ENCODE measurements around the gene FAM53B. TPM values are rescaled to one million over a fixed set of nuclear protein-coding genes. Genes with fewer than 3 reads are reported as not detected.

Gene FAM53B
- total and polyA plus RNA-seq, 12 donors: 11.6 to 42.9 (median 29.1) TPM

- Histone ChIP-seq H3K27ac (peak overlapping the region in 8 of 10 donors; percentile 2 to 62 (median 49)), H3K27me3 (no peaks in the 10 kb centered on the region), H3K4me3 (no peak overlapping the region), H3K4me1 (peaks cover 24 to 100% (median 90%) of the 10 kb centered on the region in 9 donors), H3K9me3 (no peaks in the 10 kb centered on the region), H3K36me3 (no peaks in the 10 kb centered on the region)
- DNase-seq (no peak), ATAC-seq (no peak)
- 43 to 44% methylated on average over 10 of the region's 10 CpGs for WGBS, 2 donors
- TF ChIP-seq CTCF (IDR thresholded peaks at IDR 0.05): peak in 2 of 9 donors; percentile 2 to 21
- intact Hi-C loops (cut with DNase I): no loop called here
Observed at GRCh38 chr10:124713679-124714255, 30.4 kb downstream of the FAM53B start.

- Histone ChIP-seq H3K4me1 (peaks cover 28 to 100% (median 90%) of the 10 kb centered on the region in 9 donors), H3K27ac (peak overlapping the region in 4 of 10 donors; percentile 2 to 62 (median 58)), H3K9me3 (no peaks in the 10 kb centered on the region), H3K4me3 (no peak overlapping the region), H3K36me3 (no peaks in the 10 kb centered on the region), H3K27me3 (no peaks in the 10 kb centered on the region)
- 86 to 95% methylated on average over 5 of the region's 5 CpGs for WGBS, 2 donors
- no peak for ATAC-seq
- intact Hi-C loops (cut with DNase I): no loop called here
- no peak for TF ChIP-seq CTCF (IDR thresholded peaks at IDR 0.05)
- DNase-seq: no peak
Observed at GRCh38 chr10:124712704-124713407, 31.3 kb downstream of the FAM53B start.

GRCh38 chr10:124711145-124711544 is 33.0 kb downstream of the FAM53B start:
- Histone ChIP-seq H3K4me3 (no peak overlapping the region), H3K27me3 (no peaks in the 10 kb centered on the region), H3K27ac (peak overlapping the region in 7 of 10 donors; percentile 50 to 98 (median 69)), H3K9me3 (no peaks in the 10 kb centered on the region), H3K36me3 (peaks cover 0 to 5% (median 0%) of the 10 kb centered on the region in 9 donors), H3K4me1 (peaks cover 40 to 100% (median 90%) of the 10 kb centered on the region in 9 donors)
- TF ChIP-seq CTCF (IDR thresholded peaks at IDR 0.05): no peak
- ATAC-seq: peak in 1 of 8 donors; percentile 10
- DNase-seq: no peak
- WGBS, 2 donors: 62 to 72% methylated on average over 7 of the region's 7 CpGs
- intact Hi-C loops (cut with DNase I): no loop called here

- no peaks in the 10 kb centered on the region for H3K9me3 ChIP-seq
- ATAC-seq (no peak), DNase-seq (no peak)
- no peak overlapping the region for H3K4me3 ChIP-seq
- H3K27me3 ChIP-seq: no peaks in the 10 kb centered on the region
- peak overlapping the region in 9 of 10 donors; percentile 47 to 98 (median 67) for H3K27ac ChIP-seq
- H3K36me3 ChIP-seq: peaks cover 0 to 12% (median 0%) of the 10 kb centered on the region in 9 donors
- WGBS, 2 donors: 62 to 67% methylated on average over 14 of the region's 14 CpGs
- peaks cover 48 to 100% (median 90%) of the 10 kb centered on the region in 9 donors for H3K4me1 ChIP-seq
- TF ChIP-seq CTCF (IDR thresholded peaks at IDR 0.05): no peak
- intact Hi-C loops (cut with DNase I): no loop called here
Observed at GRCh38 chr10:124710266-124710881, 33.8 kb downstream of the FAM53B start.
